Esophagus (tissue), 2 donors: ENCODE measurements around the gene EP400. TPM values are rescaled to one million over a fixed set of nuclear protein-coding genes. Genes with fewer than 3 reads are reported as not detected.

Experiments used
- H3K27ac ChIP-seq, 2 donors: one replicate each; pipeline ENCODE4 v1.5.1; 2013; ENCODE audit warnings: low read depth in 2 of 2, mild to moderate bottlenecking in 2 of 2, inconsistent platforms in 1 of 2, low read length in 1 of 2, moderate library complexity in 1 of 2
- H3K27me3 ChIP-seq, 2 donors: one replicate each; pipeline ENCODE4 v1.6.1; 2013; ENCODE audit warnings: low read length in 2 of 2, control low read depth in 1 of 2, mild to moderate bottlenecking in 1 of 2; ENCODE audit not compliant: insufficient read depth in 2 of 2, control insufficient read depth in 1 of 2
- H3K36me3 ChIP-seq, 2 donors: one replicate each; pipeline ENCODE4 v1.6.1; 2013; ENCODE audit warnings: low read length in 1 of 2; ENCODE audit not compliant: control insufficient read depth in 2 of 2, insufficient read depth in 2 of 2
- H3K4me1 ChIP-seq, 2 donors: one replicate each; pipeline ENCODE4 v1.6.1; 2013; ENCODE audit warnings: low read length in 1 of 2; ENCODE audit not compliant: control insufficient read depth in 2 of 2, insufficient read depth in 2 of 2
- H3K4me3 ChIP-seq, 2 donors: one replicate each; pipeline ENCODE4 v1.5.1; 2013; ENCODE audit warnings: low read length in 2 of 2, mild to moderate bottlenecking in 2 of 2, low read depth in 1 of 2, moderate library complexity in 1 of 2
- H3K9me3 ChIP-seq, 2 donors: one replicate each; pipeline ENCODE4 v1.6.1; 2013; ENCODE audit warnings: mild to moderate bottlenecking in 2 of 2, low read depth in 1 of 2, low read length in 1 of 2, moderate library complexity in 1 of 2; ENCODE audit not compliant: control insufficient read depth in 2 of 2, insufficient read depth in 1 of 2
- WGBS, 2 donors: extraction: QIAGEN DNeasy Blood & Tissue Kit; methylation state at CpG; one replicate each; pipeline ENCODE4 v1.1.7; 2013; 5-methylcytosine and 5-hydroxymethylcytosine counted together
- polyA plus RNA-seq, 2 donors: library from polyadenylated mRNA; stranded (reverse); fragments of 200-250 nt; gene quantifications; one replicate each; pipeline ENCODE4 v1.2.3, GENCODE V29; 2013
- donor health status: healthy with polysubstance abuse.
- donor health status: Bipolar disorder and iron deficiency.

EP400 gene
- polyA plus RNA-seq, 2 donors = 8.9 to 17.1 TPM

DNA sequence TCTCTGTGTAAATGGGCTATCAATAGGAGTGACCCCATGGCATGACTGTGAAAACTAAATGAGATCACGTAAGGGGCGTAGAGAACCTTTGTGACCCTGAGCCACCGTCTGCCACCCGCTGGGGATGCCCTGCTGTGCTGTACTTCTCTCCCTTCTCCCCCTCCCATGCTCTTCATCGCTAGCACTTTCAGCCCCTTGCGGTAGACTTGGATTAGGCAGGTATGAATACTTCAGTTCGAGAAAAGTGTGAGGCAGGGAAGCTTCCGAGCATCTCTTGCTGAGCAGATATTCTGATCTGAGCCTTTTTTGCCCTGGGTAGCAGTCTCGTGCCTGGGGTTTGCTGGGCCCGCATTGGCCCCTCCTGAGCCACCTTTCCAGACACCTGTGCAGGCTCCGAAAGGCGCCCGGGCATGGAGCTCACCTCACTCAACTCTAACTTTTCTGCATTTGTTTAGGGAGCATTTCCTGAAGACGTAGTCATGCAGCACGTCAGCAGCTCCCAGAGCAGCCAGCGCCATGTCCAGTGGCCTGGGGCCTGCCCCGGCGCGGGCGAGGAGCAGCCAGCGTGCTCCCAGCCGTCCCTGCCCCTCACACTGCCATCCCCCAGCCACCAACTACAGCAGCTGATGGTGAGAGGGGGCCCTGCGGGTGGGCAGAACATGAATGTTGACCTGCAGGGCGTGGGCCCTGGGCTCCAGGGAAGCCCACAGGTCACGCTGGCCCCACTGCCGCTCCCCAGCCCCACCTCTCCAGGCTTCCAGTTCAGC is 154.0 kb downstream of the EP400 start:
- WGBS, 2 donors = 86 to 92% methylated on average over 26 of the region's 26 CpGs
- H3K27ac ChIP-seq = no peak overlapping the region
- H3K4me3 ChIP-seq = no peak overlapping the region
- H3K9me3 ChIP-seq = no peaks in the 10 kb centered on the region
- peaks cover 2 to 13% of the 10 kb centered on the region in 2 donors for H3K36me3 ChIP-seq
- H3K27me3 ChIP-seq = no peaks in the 10 kb centered on the region
- H3K4me1 ChIP-seq = no peaks in the 10 kb centered on the region

GRCh38 chr12:132105467-132105866 is 155.7 kb downstream of the EP400 start:
- H3K36me3 ChIP-seq = peaks cover 2 to 9% of the 10 kb centered on the region in 2 donors

DNA sequence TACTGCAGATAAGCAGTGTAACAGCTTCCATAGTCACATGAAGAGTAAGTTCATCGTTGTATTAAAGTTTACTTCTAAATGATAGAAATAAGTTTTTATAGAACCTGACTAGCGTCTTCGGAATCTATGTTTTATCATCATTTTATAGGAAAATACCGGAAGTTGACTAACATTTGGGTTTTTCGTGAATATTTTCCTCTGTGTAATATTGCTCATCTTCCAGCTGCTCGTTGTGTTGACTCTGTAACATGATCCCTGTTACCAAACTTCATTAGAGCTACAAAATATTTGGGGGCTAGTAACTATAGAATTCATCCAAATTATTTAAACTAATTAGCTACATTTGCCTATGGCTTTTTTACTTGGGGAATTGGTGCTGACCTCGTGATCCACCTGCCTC is 157.2 kb downstream of the EP400 start:
- H3K27ac ChIP-seq = no peak overlapping the region
- no peaks in the 10 kb centered on the region for H3K9me3 ChIP-seq
- no peak overlapping the region for H3K4me3 ChIP-seq
- peaks cover 2 to 12% of the 10 kb centered on the region in 2 donors for H3K36me3 ChIP-seq
- H3K27me3 ChIP-seq = no peaks in the 10 kb centered on the region
- H3K4me1 ChIP-seq = no peaks in the 10 kb centered on the region
- 96 to 97% methylated on average over 7 of the region's 7 CpGs for WGBS, 2 donors

More at GRCh38 chr12:132105467-132105866, 155.7 kb downstream of the EP400 start:
- H3K9me3 ChIP-seq = no peaks in the 10 kb centered on the region
- H3K4me3 ChIP-seq = no peak overlapping the region
- no peak overlapping the region for H3K27ac ChIP-seq
- no peaks in the 10 kb centered on the region for H3K4me1 ChIP-seq
- H3K27me3 ChIP-seq = no peaks in the 10 kb centered on the region
- WGBS, 2 donors = 91% methylated on average over 6 of the region's 6 CpGs

GRCh38 chr12:132108211-132108832 is 158.6 kb downstream of the EP400 start:
- Histone ChIP-seq H3K4me1 (no peaks in the 10 kb centered on the region), H3K27ac (no peak overlapping the region), H3K36me3 (peaks cover 2 to 12% of the 10 kb centered on the region in 2 donors), H3K9me3 (no peaks in the 10 kb centered on the region), H3K4me3 (no peak overlapping the region), H3K27me3 (no peaks in the 10 kb centered on the region)
- 82 to 83% methylated on average over 16 of the region's 16 CpGs for WGBS, 2 donors

GRCh38 chr12:132109741-132110140 is 160.0 kb downstream of the EP400 start:
- H3K9me3 ChIP-seq = no peaks in the 10 kb centered on the region
- no peaks in the 10 kb centered on the region for H3K27me3 ChIP-seq
- 93 to 94% methylated on average over 8 of the region's 8 CpGs for WGBS, 2 donors
- no peak overlapping the region for H3K27ac ChIP-seq
- peaks cover 6 to 19% of the 10 kb centered on the region in 2 donors for H3K36me3 ChIP-seq
- H3K4me1 ChIP-seq = no peaks in the 10 kb centered on the region
- no peak overlapping the region for H3K4me3 ChIP-seq

GRCh38 chr12:132110677-132111076 is 160.9 kb downstream of the EP400 start:
- no peaks in the 10 kb centered on the region for H3K9me3 ChIP-seq
- no peak overlapping the region for H3K4me3 ChIP-seq
- no peaks in the 10 kb centered on the region for H3K4me1 ChIP-seq
- no peak overlapping the region for H3K27ac ChIP-seq
- WGBS, 2 donors = 86 to 95% methylated on average over 3 of the region's 3 CpGs
- peaks cover 12 to 24% of the 10 kb centered on the region in 2 donors for H3K36me3 ChIP-seq
- no peaks in the 10 kb centered on the region for H3K27me3 ChIP-seq

GRCh38 chr12:132111654-132112304 is 162.0 kb downstream of the EP400 start:
- Histone ChIP-seq H3K27ac (no peak overlapping the region), H3K27me3 (no peaks in the 10 kb centered on the region), H3K36me3 (peaks cover 12 to 26% of the 10 kb centered on the region in 2 donors), H3K9me3 (no peaks in the 10 kb centered on the region), H3K4me1 (no peaks in the 10 kb centered on the region), H3K4me3 (no peak overlapping the region)
- WGBS, 2 donors = 88 to 90% methylated on average over 19 of the region's 19 CpGs

DNA sequence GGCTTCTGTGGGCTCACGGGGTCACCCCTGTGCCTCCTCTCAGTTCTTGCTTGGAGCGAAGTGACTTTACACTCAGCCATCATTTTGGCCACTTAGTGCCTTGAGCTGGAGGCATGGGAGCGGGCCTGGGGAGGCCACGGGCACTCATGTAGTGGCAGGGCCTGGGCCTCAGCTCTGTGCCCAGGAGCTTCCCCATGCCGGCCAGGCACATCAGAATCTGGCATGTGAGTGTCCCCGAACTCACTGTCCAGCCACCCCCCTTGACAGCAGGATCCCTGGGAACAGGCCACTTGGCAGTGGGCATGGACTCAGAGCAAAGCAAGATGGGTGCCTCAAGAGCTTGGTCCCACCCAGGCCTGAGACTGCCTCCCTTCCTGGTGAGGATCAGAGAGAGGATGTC is 164.9 kb downstream of the EP400 start:
- Histone ChIP-seq H3K4me3 (no peak overlapping the region), H3K9me3 (no peaks in the 10 kb centered on the region), H3K27me3 (no peaks in the 10 kb centered on the region), H3K36me3 (peaks cover 9 to 34% of the 10 kb centered on the region in 2 donors), H3K4me1 (no peaks in the 10 kb centered on the region), H3K27ac (no peak overlapping the region)
- 97 to 98% methylated on average over 6 of the region's 6 CpGs for WGBS, 2 donors

GRCh38 chr12:132115500-132115899 is 165.8 kb downstream of the EP400 start:
- Histone ChIP-seq H3K27me3 (no peaks in the 10 kb centered on the region), H3K27ac (no peak overlapping the region), H3K9me3 (no peaks in the 10 kb centered on the region), H3K4me1 (no peaks in the 10 kb centered on the region), H3K4me3 (no peak overlapping the region), H3K36me3 (peaks cover 9 to 35% of the 10 kb centered on the region in 2 donors)
- WGBS, 2 donors = 91 to 96% methylated on average over 9 of the region's 9 CpGs
